ENCODE measurements around the gene TBC1D3B.
A peak's percentile ranks its signal among the peaks of the same experiment; 100 is the strongest.
"Not testable (repeated sequence)": the region's sequence is repeated elsewhere in the genome, so short reads cannot be mapped to it uniquely, and the experiment has no call there.

Gene TBC1D3B

GRCh38 chr17:36198831-36199465 is 22.5 kb upstream of the TBC1D3B start:
- DNase-seq: no peak

GRCh38 chr17:36197387-36197703 is 20.9 kb upstream of the TBC1D3B start:
- no peak for DNase-seq

- no peak for DNase-seq
These were observed 19.7 kb upstream of the TBC1D3B start for GRCh38 chr17:36196131-36196486.

GRCh38 chr17:36195434-36196130 is 19.1 kb upstream of the TBC1D3B start:
- no peak for DNase-seq

- DNase-seq: not testable (repeated sequence)
These were observed 18.5 kb upstream of the TBC1D3B start for GRCh38 chr17:36194832-36195433.

GRCh38 chr17:36194147-36194831 is 17.9 kb upstream of the TBC1D3B start:
- DNase-seq: not testable (repeated sequence)

GRCh38 chr17:36193216-36193775 is 16.9 kb upstream of the TBC1D3B start:
- no peak for DNase-seq

GRCh38 chr17:36190549-36191330 is 14.3 kb upstream of the TBC1D3B start:
- DNase-seq: not testable (repeated sequence)

GRCh38 chr17:36189993-36190392 is 13.6 kb upstream of the TBC1D3B start:
- DNase-seq: not testable (repeated sequence)

- no peak for DNase-seq
These were observed 12.5 kb upstream of the TBC1D3B start for GRCh38 chr17:36188891-36189306.

- DNase-seq: not testable (repeated sequence)
These were observed 11.7 kb upstream of the TBC1D3B start for GRCh38 chr17:36187943-36188665.

GRCh38 chr17:36186810-36187763 is 10.7 kb upstream of the TBC1D3B start:
- DNase-seq: not testable (repeated sequence)

- DNase-seq: no peak
These were observed 9.0 kb upstream of the TBC1D3B start for GRCh38 chr17:36185416-36185815.

GRCh38 chr17:36184023-36184765 is 7.8 kb upstream of the TBC1D3B start:
- DNase-seq: no peak

- peak; percentile 28 to 90 for DNase-seq
These were observed 6.8 kb upstream of the TBC1D3B start for GRCh38 chr17:36183001-36183971.

GRCh38 chr17:36182176-36183000 is 6.0 kb upstream of the TBC1D3B start:
- peak in 1 of 2 experiments; percentile 31 for DNase-seq

- DNase-seq: not testable (repeated sequence)
These were observed 5.2 kb upstream of the TBC1D3B start for GRCh38 chr17:36181446-36182175.
